Liver (tissue), 9 donors: ENCODE data around the gene PDIA4. TPM values are rescaled to one million over a fixed set of nuclear protein-coding genes. Genes with fewer than 3 reads are reported as not detected.

ENCODE experiments used
- DNase-seq: peaks from one replicate; pipeline ENCODE4 v3.0.0-alpha.2; 2017; ENCODE audit warnings: low spot score
- H3K27ac ChIP-seq, 2 donors: one replicate each; pipeline ENCODE4 v1.7.0; 2013; ENCODE audit warnings: inconsistent platforms in 2 of 2, low read length in 2 of 2, control low read depth in 1 of 2, low read depth in 1 of 2, mild to moderate bottlenecking in 1 of 2
- H3K27me3 ChIP-seq, 4 donors: one replicate each; pipeline versions ENCODE4 v1.6.1 to v1.7.0; 2013; ENCODE audit warnings: low read length in 3 of 4, inconsistent platforms in 1 of 4, mild to moderate bottlenecking in 1 of 4, moderate library complexity in 1 of 4; ENCODE audit not compliant: control insufficient read depth in 4 of 4, insufficient read depth in 4 of 4
- H3K36me3 ChIP-seq, 4 donors: one replicate each; pipeline versions ENCODE4 v1.6.1 to v1.7.0; 2013; ENCODE audit warnings: low read length in 3 of 4, mild to moderate bottlenecking in 3 of 4, low read depth in 1 of 4, moderate library complexity in 1 of 4; ENCODE audit not compliant: control insufficient read depth in 4 of 4, insufficient read depth in 3 of 4
- H3K4me1 ChIP-seq, 4 donors: one replicate each; pipeline versions ENCODE4 v1.6.1 to v1.7.0; 2013; ENCODE audit warnings: low read length in 3 of 4, mild to moderate bottlenecking in 3 of 4, moderate library complexity in 1 of 4; ENCODE audit not compliant: control insufficient read depth in 4 of 4, insufficient read depth in 4 of 4
- H3K4me3 ChIP-seq, 3 donors: one replicate each; pipeline versions ENCODE4 v1.6.1 to v1.7.0; 2013; ENCODE audit warnings: low read length in 3 of 3, control low read depth in 1 of 3, low read depth in 1 of 3, mild to moderate bottlenecking in 1 of 3
- H3K9ac ChIP-seq, 2 donors: one replicate each; pipeline ENCODE4 v1.7.0; 2013; ENCODE audit warnings: low read length in 2 of 2, mild to moderate bottlenecking in 2 of 2, moderate library complexity in 2 of 2, control low read depth in 1 of 2, low read depth in 1 of 2
- H3K9me3 ChIP-seq, 4 donors: one replicate each; pipeline versions ENCODE4 v1.6.1 to v1.7.0; 2013; ENCODE audit warnings: low read length in 3 of 4; ENCODE audit not compliant: control insufficient read depth in 4 of 4
- ATF3 ChIP-seq: IDR thresholded peaks from 2 replicates; pipeline ENCODE4 v1.6.1; 2016; ENCODE audit warnings: antibody characterized with exemption
- CTCF ChIP-seq: fragments of 150-350 bp; IDR thresholded peaks from 2 replicates; pipeline ENCODE4 v1.5.1; 2017; ENCODE audit warnings: improper control_type of control experiment, low read depth, low read length; ENCODE audit not compliant: missing input control
- EGR1 ChIP-seq, 2 donors: IDR thresholded peaks; 2 replicates each; pipeline ENCODE4 v1.6.1; 2016 to 2018; ENCODE audit warnings: antibody characterized with exemption in 2 of 2, low read depth in 2 of 2
- FOXA1 ChIP-seq: IDR thresholded peaks from 2 replicates; pipeline ENCODE4 v1.6.1; 2016; ENCODE audit warnings: antibody characterized with exemption
- FOXA2 ChIP-seq: IDR thresholded peaks from 2 replicates; pipeline ENCODE4 v1.6.1; 2016; ENCODE audit warnings: antibody characterized with exemption
- HNF4A ChIP-seq, 2 donors: conservative IDR thresholded peaks; 2 replicates each; pipeline ENCODE4 v1.6.1; 2016; ENCODE audit warnings: antibody characterized with exemption in 2 of 2, mild to moderate bottlenecking in 2 of 2
- HNF4G ChIP-seq: IDR thresholded peaks from 2 replicates; pipeline ENCODE4 v1.6.1; 2016; ENCODE audit warnings: antibody characterized with exemption
- JUND ChIP-seq, 2 donors: IDR thresholded peaks; 2 replicates each; pipeline ENCODE4 v1.6.1; 2016; ENCODE audit warnings: antibody characterized with exemption in 2 of 2
- MAX ChIP-seq: IDR thresholded peaks from 2 replicates; pipeline ENCODE4 v1.6.1; 2016; ENCODE audit warnings: antibody characterized with exemption
- NR2F2 ChIP-seq: IDR thresholded peaks from 2 replicates; pipeline ENCODE4 v1.6.1; 2016; ENCODE audit warnings: antibody characterized with exemption
- RAD21 ChIP-seq, 2 donors: IDR thresholded peaks; 2 replicates each; pipeline ENCODE4 v1.6.1; 2016; ENCODE audit warnings: antibody characterized with exemption in 2 of 2, mild to moderate bottlenecking in 2 of 2
- REST ChIP-seq: IDR thresholded peaks from 2 replicates; pipeline ENCODE4 v1.6.1; 2016; ENCODE audit warnings: antibody characterized with exemption, mild to moderate bottlenecking
- RXRA ChIP-seq, 2 donors: IDR thresholded peaks; 2 replicates each; pipeline ENCODE4 v1.6.1; 2017 to 2018; ENCODE audit warnings: antibody characterized with exemption in 2 of 2, mild to moderate bottlenecking in 1 of 2
- SP1 ChIP-seq: IDR thresholded peaks from 2 replicates; pipeline ENCODE4 v1.6.1; 2018; ENCODE audit warnings: antibody characterized with exemption, mild to moderate bottlenecking
- TAF1 ChIP-seq: conservative IDR thresholded peaks from 2 replicates; pipeline ENCODE4 v1.6.1; 2016; ENCODE audit warnings: antibody characterized with exemption, mild to moderate bottlenecking
- YY1 ChIP-seq: IDR thresholded peaks from 2 replicates; pipeline ENCODE4 v1.6.1; 2016; ENCODE audit warnings: antibody characterized with exemption, mild to moderate bottlenecking
- ZBTB33 ChIP-seq: IDR thresholded peaks from 2 replicates; pipeline ENCODE4 v1.6.1; 2016; ENCODE audit warnings: antibody characterized with exemption
- WGBS: extraction: QIAGEN DNeasy Blood & Tissue Kit; methylation state at CpG from one replicate; pipeline ENCODE4 v1.1.7; 2013; 5-methylcytosine and 5-hydroxymethylcytosine counted together
- polyA plus RNA-seq, 2 donors: library from polyadenylated mRNA; stranded (reverse) in 1 of 2; unstranded in 1 of 2; fragments of 200-250 nt in 1 of 2; fragments of >200 nt in 1 of 2; fragmentation: Nextera tagmentation in 1 of 2; extraction: Ambion mirVana in 1 of 2; gene quantifications; one replicate each; pipeline versions ENCODE4 v1.2.1 to v1.2.3, GENCODE V29; 2013 to 2015
- total RNA-seq, 2 donors: library from RNA; depleted of rRNA; stranded (reverse); fragments of >200 nt; gene quantifications; one replicate each; pipeline ENCODE4 v1.2.3, GENCODE V29; 2014
- donor health status: healthy.
- donor health status: healthy.
- donor health status: healthy.
- donor health status: healthy.
- donor health status: healthy.

Gene PDIA4
- total and polyA plus RNA-seq, 4 donors, result 133 to 502 (median 233) TPM

GRCh38 chr7:149010451-149010850 is 17.9 kb downstream of the PDIA4 start:
- no peak for TF ChIP-seq YY1
- TF ChIP-seq TAF1, result no peak
- TF ChIP-seq JUND (IDR thresholded peaks at IDR 0.05), result no peak
- no peak for TF ChIP-seq RAD21 (IDR thresholded peaks at IDR 0.05)
- TF ChIP-seq EGR1 (IDR thresholded peaks at IDR 0.05; ENCODE audit: low read depth in 2 of 2), result no peak
- Histone ChIP-seq H3K9ac (no peak overlapping the region), H3K36me3 (peaks cover 39 to 91% (median 74%) of the 10 kb centered on the region in 4 donors), H3K27me3 (no peaks in the 10 kb centered on the region), H3K4me1 (no peaks in the 10 kb centered on the region), H3K27ac (no peak overlapping the region), H3K4me3 (no peak overlapping the region), H3K9me3 (no peaks in the 10 kb centered on the region)
- no peak for DNase-seq
- 95% methylated on average over 5 of the region's 5 CpGs for WGBS

- WGBS, result 90% methylated on average over 3 of the region's 3 CpGs
- H3K36me3 ChIP-seq, result peaks cover 41 to 91% (median 72%) of the 10 kb centered on the region in 4 donors
- DNase-seq, result no peak
- no peak overlapping the region for H3K27ac ChIP-seq
- TF ChIP-seq FOXA2 (no peak), EGR1 (IDR thresholded peaks at IDR 0.05; ENCODE audit: low read depth in 2 of 2) (no peak), REST (no peak), CTCF (no peak), ZBTB33 (no peak), RXRA (IDR thresholded peaks at IDR 0.05) (no peak), NR2F2 (no peak), FOXA1 (no peak), TAF1 (no peak), MAX (no peak), HNF4G (no peak), SP1 (no peak), HNF4A (conservative IDR thresholded peaks at IDR 0.05) (no peak), ATF3 (no peak)
- H3K9me3 ChIP-seq, result no peaks in the 10 kb centered on the region
- H3K4me3 ChIP-seq, result no peak overlapping the region
- no peaks in the 10 kb centered on the region for H3K27me3 ChIP-seq
- H3K4me1 ChIP-seq, result no peaks in the 10 kb centered on the region
- no peak overlapping the region for H3K9ac ChIP-seq
Observed at GRCh38 chr7:149009527-149009926, 18.8 kb downstream of the PDIA4 start.
